ENCODE measurements around the gene THBD. TPM values are rescaled to one million over a fixed set of nuclear protein-coding genes. Genes with fewer than 3 reads are reported as not detected.

The THBD gene
- total RNA-seq, 2 experiments from 2014 or later: not detected

Other genes with a start within 250 kb of the THBD start
- gene SSTR4, start 14.4 kb downstream of the THBD start, total RNA-seq: not detected
- gene CD93, start 36.7 kb upstream of the THBD start, total RNA-seq: 1 to 10 TPM; 1.8 to 1.9 TPM

Data from activated CD4-positive, alpha-beta memory T cell treated with anti-CD3 and anti-CD28 coated beads for 36 hours (primary cell).